B cell (primary cell): ENCODE data around the gene GCNT3. TPM values are rescaled to one million over a fixed set of nuclear protein-coding genes. Genes with fewer than 3 reads are reported as not detected.

ENCODE experiments used
- ATAC-seq: fragments of 200-7000 bp; cut with Tn5 transposase; one replicate; pipeline ENCODE4 v1.10.0; 2021; ENCODE audit warnings: low read depth, mild to moderate bottlenecking, moderate number of reproducible peaks, moderate library complexity
- CTCF ChIA-PET: fragments of 350-600 bp; sonication (Branson Sonifier 250); formaldehyde crosslinking; loops from one replicate; lab custom pipeline; 2021; ENCODE audit warnings: antibody characterized with exemption, inconsistent platforms; lab: Charles Lee
- POLR2A ChIA-PET: fragments of 350-600 bp; sonication (Branson Sonifier 250); formaldehyde crosslinking; loops from one replicate; lab custom pipeline; 2021; ENCODE audit warnings: antibody characterized with exemption; lab: Charles Lee
- DNase-seq: peaks from one replicate; pipeline ENCODE4 v3.0.0; 2013
- H2AFZ ChIP-seq: 2 replicates; pipeline ENCODE4 v1.6.1; 2012; ENCODE audit warnings: mild to moderate bottlenecking, low read depth, low read length; ENCODE audit not compliant: insufficient read depth, poor library complexity, severe bottlenecking
- H3K27ac ChIP-seq, 2 donors: 1 replicate in 1 of 2; 2 replicates in 1 of 2; pipeline ENCODE4 v1.5.1; 2012 to 2013; ENCODE audit warnings: low read length in 2 of 2, mild to moderate bottlenecking in 2 of 2, moderate library complexity in 1 of 2
- H3K27me3 ChIP-seq, 4 experiments: fragments of 200-600 bp in 1 of 4; sonication (generic) in 1 of 4; replicated peaks in 1 of 4; 1 replicate in 2 of 4; 2 replicates in 2 of 4; pipeline versions ENCODE4 v1.6.1 to v1.7.0; 2013 to 2016; ENCODE audit warnings: low read length in 3 of 4, mild to moderate bottlenecking in 2 of 4, mixed read lengths in 1 of 4, moderate library complexity in 1 of 4; ENCODE audit not compliant: insufficient read depth in 4 of 4, control insufficient read depth in 3 of 4; ENCODE audit errors: control extremely low read depth in 1 of 4
- H3K36me3 ChIP-seq, 2 experiments: replicated peaks in 1 of 2; 1 replicate in 1 of 2; 2 replicates in 1 of 2; pipeline versions ENCODE4 v1.6.1 to v1.7.1; 2013; ENCODE audit warnings: low read length in 1 of 2; ENCODE audit not compliant: insufficient read depth in 2 of 2, control insufficient read depth in 1 of 2; ENCODE audit errors: control extremely low read depth in 1 of 2, extremely low read depth in 1 of 2
- H3K4me1 ChIP-seq, 2 donors: fragments of 200-600 bp in 1 of 2; sonication (generic) in 1 of 2; 1 replicate in 1 of 2; 2 replicates in 1 of 2; pipeline versions ENCODE4 v1.5.1 to v1.6.1; 2013 to 2017; ENCODE audit warnings: low read length in 2 of 2; ENCODE audit not compliant: control insufficient read depth in 2 of 2, insufficient read depth in 2 of 2
- H3K4me2 ChIP-seq: replicated peaks from 2 replicates; pipeline ENCODE3; 2012; ENCODE audit warnings: mild to moderate bottlenecking, low read depth, low read length; ENCODE audit not compliant: poor library complexity, severe bottlenecking
- H3K4me3 ChIP-seq, 5 experiments: fragments of 200-600 bp in 1 of 5; sonication (generic) in 1 of 5; 1 replicate in 3 of 5; 2 replicates in 2 of 5; pipeline versions ENCODE4 v1.5.1 to v1.7.0; 2011 to 2016; ENCODE audit warnings: low read length in 4 of 5, mild to moderate bottlenecking in 4 of 5, low read depth in 2 of 5, control low read depth in 1 of 5, moderate library complexity in 1 of 5; ENCODE audit not compliant: insufficient read depth in 1 of 5; ENCODE audit errors: control extremely low read depth in 1 of 5, extremely low read depth in 1 of 5
- H3K79me2 ChIP-seq: fragments of 200-600 bp; sonication (generic); one replicate; pipeline ENCODE4 v1.6.0; 2016; ENCODE audit warnings: low read length; ENCODE audit not compliant: control insufficient read depth, insufficient read depth
- H3K9ac ChIP-seq: fragments of 200-600 bp; sonication (generic); 2 replicates; pipeline ENCODE4 v1.6.1; 2017; ENCODE audit warnings: mild to moderate bottlenecking, low read length, moderate library complexity
- H3K9me3 ChIP-seq, 3 donors: one replicate each; pipeline versions ENCODE4 v1.6.1 to v1.7.1; 2013; ENCODE audit warnings: low read length in 2 of 3; ENCODE audit not compliant: control insufficient read depth in 2 of 3, insufficient read depth in 1 of 3; ENCODE audit errors: control extremely low read depth in 1 of 3
- H4K20me1 ChIP-seq: 2 replicates; pipeline ENCODE4 v1.6.0; 2012; ENCODE audit warnings: mild to moderate bottlenecking, low read length; ENCODE audit not compliant: insufficient read depth, control insufficient read depth, poor library complexity, severe bottlenecking
- H3K27ac Mint-ChIP-seq: one replicate; pipeline ENCODE4 v1.8.0; 2021; ENCODE audit warnings: mixed read lengths
- H3K27me3 Mint-ChIP-seq: one replicate; pipeline ENCODE4 v1.8.0; 2021; ENCODE audit warnings: mixed read lengths
- H3K4me1 Mint-ChIP-seq: one replicate; pipeline ENCODE4 v1.8.0; 2021; ENCODE audit warnings: mixed read lengths
- H3K4me3 Mint-ChIP-seq: one replicate; pipeline ENCODE4 v1.8.0; 2021; ENCODE audit warnings: mixed read lengths
- H3K9me3 Mint-ChIP-seq: one replicate; pipeline ENCODE4 v1.8.0; 2022; ENCODE audit warnings: mixed read lengths; ENCODE audit not compliant: insufficient read depth
- EZH2 ChIP-seq: IDR thresholded peaks from 2 replicates; pipeline ENCODE4 v1.6.1; 2012; ENCODE audit warnings: borderline replicate concordance, low read depth, mild to moderate bottlenecking, moderate library complexity, low read length; ENCODE audit not compliant: insufficient read depth, poor library complexity, severe bottlenecking
- WGBS: methylation state at CpG from one replicate; pipeline ENCODE4 v1.1.5; 2013; ENCODE audit warnings: missing lambda C conversion rate; ENCODE audit not compliant: insufficient coverage; 5-methylcytosine and 5-hydroxymethylcytosine counted together
- intact Hi-C: fragments of 100-400 bp; cut with micrococcal nuclease; formaldehyde crosslinking; loops from one replicate; pipeline ENCODE4 v1.10.0; 2022
- polyA plus RNA-seq: library from polyadenylated mRNA; depleted of rRNA; stranded (reverse); fragments of >200 nt; gene quantifications from 2 replicates; pipeline ENCODE4 v1.2.3, GENCODE V29; 2012
- total RNA-seq, 2 donors: library from RNA; stranded (reverse); fragments of 120-200 nt in 1 of 2; gene quantifications; 1 replicate in 1 of 2; 2 replicates in 1 of 2; pipeline versions ENCODE4 v1.2.3 to v1.2.4, GENCODE V29; 2013 to 2022
- TF ChIP-seq, protein P1 (sequence below): fragments of 200-600 bp; IDR thresholded peaks from one replicate; pipeline ENCODE4 v1.8.0; 2022; ENCODE audit warnings: antibody characterized with exemption, mild to moderate bottlenecking

The GCNT3 gene
- total and polyA plus RNA-seq, 2 donors (not counting 1 experiment from before 2014, with no cell fraction given): not detected

DNA sequence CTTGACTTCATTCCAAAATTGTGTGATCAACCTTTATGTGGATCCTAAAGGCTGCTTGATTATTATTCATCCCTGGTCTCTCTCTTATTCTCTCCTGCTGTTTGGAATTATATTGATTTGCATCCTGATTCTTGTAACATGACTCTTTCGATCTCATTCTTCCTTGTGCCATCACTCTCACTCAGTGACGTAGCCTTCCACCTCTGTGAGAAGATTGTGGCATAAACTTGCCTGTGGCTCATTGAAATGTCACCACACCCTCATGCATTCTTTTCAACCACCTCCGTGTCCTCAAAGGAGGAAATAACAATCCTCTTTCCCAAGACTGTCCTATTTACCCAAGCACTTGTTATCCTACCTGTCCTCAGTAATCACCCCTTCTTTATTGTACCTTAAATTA, 41.3 kb upstream of the GCNT3 start:
- no peaks in the 10 kb centered on the region for H3K9me3 Mint-ChIP-seq
- ATAC-seq (no peak), DNase-seq (no peak)
- Histone ChIP-seq H3K36me3 (no peaks in the 10 kb centered on the region), H2AFZ (no peak overlapping the region), H3K4me3 (no peak overlapping the region), H3K4me2 (no peak overlapping the region), H3K27me3 (no peaks in the 10 kb centered on the region), H3K4me1 (no peaks in the 10 kb centered on the region), H3K79me2 (no peaks in the 10 kb centered on the region), H4K20me1 (no peaks in the 10 kb centered on the region), H3K9me3 (no peaks in the 10 kb centered on the region), H3K9ac (no peak overlapping the region), H3K27ac (no peak overlapping the region)
- ChIA-PET POLR2A (no interaction called here), CTCF (no interaction called here)
- H3K27ac Mint-ChIP-seq: no peak overlapping the region
- no peak overlapping the region for H3K4me3 Mint-ChIP-seq
- H3K27me3 Mint-ChIP-seq: no peaks in the 10 kb centered on the region
- TF ChIP-seq, protein P1, sequence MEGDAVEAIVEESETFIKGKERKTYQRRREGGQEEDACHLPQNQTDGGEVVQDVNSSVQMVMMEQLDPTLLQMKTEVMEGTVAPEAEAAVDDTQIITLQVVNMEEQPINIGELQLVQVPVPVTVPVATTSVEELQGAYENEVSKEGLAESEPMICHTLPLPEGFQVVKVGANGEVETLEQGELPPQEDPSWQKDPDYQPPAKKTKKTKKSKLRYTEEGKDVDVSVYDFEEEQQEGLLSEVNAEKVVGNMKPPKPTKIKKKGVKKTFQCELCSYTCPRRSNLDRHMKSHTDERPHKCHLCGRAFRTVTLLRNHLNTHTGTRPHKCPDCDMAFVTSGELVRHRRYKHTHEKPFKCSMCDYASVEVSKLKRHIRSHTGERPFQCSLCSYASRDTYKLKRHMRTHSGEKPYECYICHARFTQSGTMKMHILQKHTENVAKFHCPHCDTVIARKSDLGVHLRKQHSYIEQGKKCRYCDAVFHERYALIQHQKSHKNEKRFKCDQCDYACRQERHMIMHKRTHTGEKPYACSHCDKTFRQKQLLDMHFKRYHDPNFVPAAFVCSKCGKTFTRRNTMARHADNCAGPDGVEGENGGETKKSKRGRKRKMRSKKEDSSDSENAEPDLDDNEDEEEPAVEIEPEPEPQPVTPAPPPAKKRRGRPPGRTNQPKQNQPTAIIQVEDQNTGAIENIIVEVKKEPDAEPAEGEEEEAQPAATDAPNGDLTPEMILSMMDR: no peak
- no peak for TF ChIP-seq EZH2
- peaks cover 3% of the 10 kb centered on the region for H3K4me1 Mint-ChIP-seq
- intact Hi-C loops: no loop called here
- 86% methylated on average over 2 of the region's 3 CpGs for WGBS

DNA sequence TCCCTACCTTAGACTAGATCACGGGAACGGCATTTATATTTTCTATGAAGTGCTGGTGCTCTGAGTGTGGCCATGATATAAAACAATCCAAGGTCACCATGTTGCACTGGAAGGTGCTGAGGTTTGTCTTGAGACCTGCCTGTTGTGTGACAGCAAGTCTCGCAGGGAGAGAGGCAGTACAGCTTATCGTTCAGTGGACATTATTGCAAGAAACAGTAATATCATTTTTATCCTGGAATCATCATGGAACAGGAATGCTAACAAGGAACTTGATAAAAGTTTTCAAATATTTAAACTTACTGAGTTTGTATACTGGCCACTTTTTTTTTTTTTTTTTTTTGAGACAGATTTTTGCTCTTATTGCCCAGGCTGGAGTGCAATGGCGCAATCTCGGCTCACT, 40.0 kb upstream of the GCNT3 start:
- no peak overlapping the region for H2AFZ ChIP-seq
- Mint-ChIP-seq H3K4me3 (no peak overlapping the region), H3K27ac (no peak overlapping the region), H3K27me3 (no peaks in the 10 kb centered on the region), H3K9me3 (no peaks in the 10 kb centered on the region), H3K4me1 (peaks cover 3% of the 10 kb centered on the region)
- intact Hi-C loops: no loop called here
- WGBS: 80% methylated on average over 1 of the region's 6 CpGs
- no peaks in the 10 kb centered on the region for H3K27me3 ChIP-seq
- H3K4me1 ChIP-seq: no peaks in the 10 kb centered on the region
- no peak overlapping the region for H3K9ac ChIP-seq
- ATAC-seq (no peak), DNase-seq (no peak)
- no peaks in the 10 kb centered on the region for H3K36me3 ChIP-seq
- no peak overlapping the region for H3K27ac ChIP-seq
- H3K4me2 ChIP-seq: no peak overlapping the region
- no peak for TF ChIP-seq EZH2
- TF ChIP-seq, protein P1: no peak
- ChIA-PET POLR2A (no interaction called here), CTCF (interaction anchor here (0.7 kb wide), 1 partner anchor 120 kb away, joined by 6 read pairs; no protein-coding TSS in a partner anchor)
- H3K4me3 ChIP-seq: no peak overlapping the region
- H4K20me1 ChIP-seq: no peaks in the 10 kb centered on the region
- H3K9me3 ChIP-seq: no peaks in the 10 kb centered on the region
- H3K79me2 ChIP-seq: no peaks in the 10 kb centered on the region
